ENCODE measurements around the gene MAGEB16. TPM values are rescaled to one million over a fixed set of nuclear protein-coding genes. Genes with fewer than 3 reads are reported as not detected.

The MAGEB16 gene
- total RNA-seq, 1 experiment from 2014 or later = not detected

- no peak overlapping the region for H3K27ac Mint-ChIP-seq
- no peak overlapping the region for H2AFZ ChIP-seq (ENCODE audit: low read length)
- H3K79me2 ChIP-seq (ENCODE audit: insufficient read depth, low read length) = no peaks in the 10 kb centered on the region
- H3K14ac ChIP-seq (ENCODE audit: insufficient read depth, low read length) = no peak overlapping the region
- H3K27ac ChIP-seq (ENCODE audit: insufficient read length, low read depth, low read length) = no peak overlapping the region
- no peaks in the 10 kb centered on the region for H4K20me1 ChIP-seq (ENCODE audit: control insufficient read depth, insufficient read depth, insufficient read length)
- H3K23me2 ChIP-seq (ENCODE audit: insufficient read length, low read depth, low read length, poor library complexity, severe bottlenecking) = no peaks in the 10 kb centered on the region
- H3K56ac ChIP-seq (ENCODE audit: insufficient read length, low read depth, low read length) = no peak overlapping the region
- H2BK120ac ChIP-seq (ENCODE audit: low read depth, low read length, poor library complexity, severe bottlenecking) = no peak overlapping the region
- no peaks in the 10 kb centered on the region for H3K79me1 ChIP-seq (ENCODE audit: insufficient read depth, low read depth, low read length, poor library complexity, severe bottlenecking)
- H3K18ac ChIP-seq (ENCODE audit: insufficient read length, low read depth, low read length) = no peak overlapping the region
- H3K9me3 Mint-ChIP-seq = peaks cover 60 to 70% of the 10 kb centered on the region in 2 experiments
- no peak overlapping the region for H2BK20ac ChIP-seq (ENCODE audit: low read depth, low read length, poor library complexity, severe bottlenecking)
- no peak overlapping the region for H4K91ac ChIP-seq (ENCODE audit: insufficient read length, low read depth, low read length)
- no peak overlapping the region for H2AK5ac ChIP-seq (ENCODE audit: insufficient read length, low read length)
- H3T11ph ChIP-seq (ENCODE audit: low read length) = no peak overlapping the region
- no peak overlapping the region for H2BK12ac ChIP-seq (ENCODE audit: insufficient read length, low read depth, low read length)
- no peak overlapping the region for H4K5ac ChIP-seq (ENCODE audit: insufficient read length, low read depth, low read length)
- H3K4me1 Mint-ChIP-seq = 0 out of 4 replicates have a peak, but pooled peaks cover 0 to 2% of the 10 kb centered on the region in 2 experiments
- WGBS (ENCODE audit: extremely low coverage, insufficient read length, low lambda C conversion rate) = no CpG with 5 or more reads among the region's 3 CpGs
- no peak overlapping the region for H3K4me3 Mint-ChIP-seq
- H2BK15ac ChIP-seq (ENCODE audit: low read depth, low read length) = no peak overlapping the region
- H3K27me3 Mint-ChIP-seq (ENCODE audit: low read depth) = no peaks in the 10 kb centered on the region; the same call in 1 of the 2 replicates
- H3K36me3 Mint-ChIP-seq (ENCODE audit: insufficient read depth in 1 of 3, low read depth in 3 of 3) = peaks cover 0 to 12% (median 1%) of the 10 kb centered on the region in 3 experiments; a peak in 5 of 7 replicates
- no peak overlapping the region for H3K4me2 ChIP-seq (ENCODE audit: insufficient read depth, insufficient read length, low read length)
- H3K9me3 ChIP-seq (ENCODE audit: control insufficient read depth, low read depth, low read length) = no peaks in the 10 kb centered on the region
- no peak overlapping the region for H2BK5ac ChIP-seq (ENCODE audit: insufficient read length, low read length)
- H4K8ac ChIP-seq (replicated peaks; ENCODE audit: insufficient read length, low read depth, low read length) = no peak overlapping the region
- no peak overlapping the region for H3K23ac ChIP-seq (ENCODE audit: insufficient read length, low read depth, low read length)
- no peak overlapping the region for H3K9ac ChIP-seq (ENCODE audit: extremely low read depth, insufficient read length, low read length)
- H3K4ac ChIP-seq (ENCODE audit: low read depth, low read length) = no peak overlapping the region
- DNase-seq = no peak
- no peaks in the 10 kb centered on the region for H3K27me3 ChIP-seq (ENCODE audit: insufficient read depth, low read length)
- no peak for TF ChIP-seq CTCF (conservative IDR thresholded peaks at IDR 0.05)
- no peaks in the 10 kb centered on the region for H3K4me1 ChIP-seq (ENCODE audit: insufficient read depth, low read length)
These were observed 31.4 kb downstream of the MAGEB16 start for GRCh38 chrX:35829501-35829900.
